HuH-7 (cell line): Measurements from ENCODE around the gene MTHFD2.
"Not testable (repeated sequence)": the region's sequence is repeated elsewhere in the genome, so short reads cannot be mapped to it uniquely, and the experiment has no call there.

Source experiments
- DNase-seq: peaks from one replicate; pipeline ENCODE4 v3.0.0; 2011; ENCODE audit warnings: low spot score

MTHFD2 gene

GRCh38 chr2:74229865-74230264 lies 31.4 kb downstream of the MTHFD2 start:
- not testable (repeated sequence) for DNase-seq

GRCh38 chr2:74232426-74232825 lies 34.0 kb downstream of the MTHFD2 start:
- no peak for DNase-seq

GRCh38 chr2:74233648-74234047 lies 35.2 kb downstream of the MTHFD2 start:
- no peak for DNase-seq

GRCh38 chr2:74235041-74235440 lies 36.6 kb downstream of the MTHFD2 start:
- DNase-seq: no peak

GRCh38 chr2:74238879-74239278 lies 40.5 kb downstream of the MTHFD2 start:
- no peak for DNase-seq

- DNase-seq: no peak
Observed at GRCh38 chr2:74239346-74239745, 40.9 kb downstream of the MTHFD2 start.

GRCh38 chr2:74242354-74243071 lies 44.1 kb downstream of the MTHFD2 start:
- DNase-seq: no peak

- DNase-seq: no peak
Observed at GRCh38 chr2:74244286-74244685, 45.9 kb downstream of the MTHFD2 start.

GRCh38 chr2:74246496-74247195 lies 48.2 kb downstream of the MTHFD2 start:
- DNase-seq: no peak

- DNase-seq: no peak
Observed at GRCh38 chr2:74249406-74250122, 51.1 kb downstream of the MTHFD2 start.

GRCh38 chr2:74250189-74250631 lies 51.8 kb downstream of the MTHFD2 start:
- DNase-seq: peak; percentile 59

- no peak for DNase-seq
Observed at GRCh38 chr2:74252036-74252435, 53.6 kb downstream of the MTHFD2 start.

- no peak for DNase-seq
Observed at GRCh38 chr2:74252862-74253261, 54.4 kb downstream of the MTHFD2 start.

GRCh38 chr2:74253306-74253970 lies 55.0 kb downstream of the MTHFD2 start:
- DNase-seq: no peak

GRCh38 chr2:74253971-74254310 lies 55.5 kb downstream of the MTHFD2 start:
- no peak for DNase-seq

GRCh38 chr2:74255660-74256213 lies 57.3 kb downstream of the MTHFD2 start:
- no peak for DNase-seq

- no peak for DNase-seq
Observed at GRCh38 chr2:74259191-74259590, 60.8 kb downstream of the MTHFD2 start.

GRCh38 chr2:74259733-74260132 lies 61.3 kb downstream of the MTHFD2 start:
- no peak for DNase-seq

- DNase-seq: no peak
Observed at GRCh38 chr2:74260495-74260894, 62.1 kb downstream of the MTHFD2 start.

- no peak for DNase-seq
Observed at GRCh38 chr2:74261204-74261864, 62.9 kb downstream of the MTHFD2 start.

GRCh38 chr2:74262681-74263080 lies 64.3 kb downstream of the MTHFD2 start:
- no peak for DNase-seq

- no peak for DNase-seq
Observed at GRCh38 chr2:74264281-74264680, 65.9 kb downstream of the MTHFD2 start.
